ENCODE results near the gene DLK1. TPM values are rescaled to one million over a fixed set of nuclear protein-coding genes. Genes with fewer than 3 reads are reported as not detected.

Gene DLK1
- polyA plus RNA-seq, 1 donor (not counting 4 experiments of a cell fraction or from before 2014, with no cell fraction given), result not detected

DNA sequence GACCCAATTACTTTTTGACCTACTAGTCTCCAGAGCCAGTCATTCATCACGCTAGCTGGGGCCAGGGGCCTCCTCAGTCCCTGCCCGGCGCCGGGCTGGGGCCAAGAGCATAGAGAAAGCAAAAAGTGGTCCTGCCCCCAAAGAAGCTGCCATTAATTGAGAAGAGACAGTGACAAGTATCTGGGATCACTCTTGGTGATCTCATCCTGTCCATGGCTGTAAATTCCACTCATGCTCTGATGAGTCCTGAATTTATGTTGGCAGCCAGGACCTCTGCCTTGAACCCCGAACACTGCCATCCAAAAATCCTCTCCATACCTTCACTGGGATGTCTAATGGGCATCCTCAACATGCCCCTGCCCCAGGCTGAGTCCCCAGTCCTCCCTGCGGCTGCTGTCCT is 34.4 kb upstream of the DLK1 start:
- Histone ChIP-seq H3K9me3 (ENCODE audit: control insufficient read depth, low read depth, low read length) (no peaks in the 10 kb centered on the region), H3K27ac (ENCODE audit: control insufficient read depth, insufficient read depth, low read length) (peak overlapping the region; percentile 86), H4K20me1 (ENCODE audit: control insufficient read depth, extremely low read depth, insufficient read depth, low read length) (no peaks in the 10 kb centered on the region), H3K4me3 (ENCODE audit: control insufficient read depth in 2 of 3, extremely low read depth in 1 of 3, insufficient read depth in 2 of 3, low read depth in 1 of 3, low read length in 3 of 3) (peak overlapping the region in 2 of 3 experiments; percentile 48 to 52), H3K27me3 (ENCODE audit: control insufficient read depth, extremely low read depth, insufficient read depth, low read length) (no peaks in the 10 kb centered on the region), H2AFZ (ENCODE audit: control insufficient read depth, low read length) (no peak overlapping the region), H3K9me1 (ENCODE audit: control insufficient read depth, extremely low read depth, insufficient read depth, low read length) (no peaks in the 10 kb centered on the region), H3K9ac (ENCODE audit: control insufficient read depth, extremely low read depth, insufficient read depth, low read length) (peak overlapping the region; percentile 72), H3K4me1 (ENCODE audit: control insufficient read depth, extremely low read depth, insufficient read depth, low read length) (peaks cover 50% of the 10 kb centered on the region), H3K36me3 (ENCODE audit: control insufficient read depth in 2 of 2, extremely low read depth in 1 of 2, insufficient read depth in 2 of 2, low read length in 2 of 2) (no peaks in the 10 kb centered on the region), H3K4me2 (ENCODE audit: control insufficient read depth, extremely low read depth, insufficient read depth, low read depth, low read length) (peak overlapping the region; percentile 86), H3K79me2 (ENCODE audit: control insufficient read depth, insufficient read depth, low read length) (no peaks in the 10 kb centered on the region)
- dilution Hi-C loops (cut with MboI; ENCODE audit: extremely low pct_ligation_motif_present, low sequenced_read_pairs), result no loop called here
- TF ChIP-seq CTCF (optimal IDR thresholded peaks at IDR 0.05 in 1 of 3, IDR thresholded peaks at IDR 0.05 in 1 of 3, conservative IDR thresholded peaks at IDR 0.05 in 1 of 3; ENCODE audit: extremely low read depth in 1 of 3, insufficient read depth in 2 of 3, low read length in 3 of 3) (no peak), EZH2 (IDR thresholded peaks at IDR 0.05; ENCODE audit: low read length) (no peak)
- FAIRE-seq (peak; percentile 82), DNase-seq (ENCODE audit: low read depth, low spot score) (no peak)

GRCh38 chr14:100692859-100693558 is 33.7 kb upstream of the DLK1 start:
- DNase-seq (ENCODE audit: low read depth, low spot score) (peak; percentile 95), FAIRE-seq (peak; percentile 99)
- Histone ChIP-seq H3K4me3 (ENCODE audit: control insufficient read depth in 2 of 3, extremely low read depth in 1 of 3, insufficient read depth in 2 of 3, low read depth in 1 of 3, low read length in 3 of 3) (peak overlapping the region in 2 of 3 experiments; percentile 31 to 43), H3K79me2 (ENCODE audit: control insufficient read depth, insufficient read depth, low read length) (no peaks in the 10 kb centered on the region), H3K9me1 (ENCODE audit: control insufficient read depth, extremely low read depth, insufficient read depth, low read length) (no peaks in the 10 kb centered on the region), H3K9me3 (ENCODE audit: control insufficient read depth, low read depth, low read length) (no peaks in the 10 kb centered on the region), H3K9ac (ENCODE audit: control insufficient read depth, extremely low read depth, insufficient read depth, low read length) (peak overlapping the region; percentile 72), H3K27me3 (ENCODE audit: control insufficient read depth, extremely low read depth, insufficient read depth, low read length) (no peaks in the 10 kb centered on the region), H3K36me3 (ENCODE audit: control insufficient read depth in 2 of 2, extremely low read depth in 1 of 2, insufficient read depth in 2 of 2, low read length in 2 of 2) (no peaks in the 10 kb centered on the region), H3K27ac (ENCODE audit: control insufficient read depth, insufficient read depth, low read length) (peak overlapping the region; percentile 86), H4K20me1 (ENCODE audit: control insufficient read depth, extremely low read depth, insufficient read depth, low read length) (no peaks in the 10 kb centered on the region), H2AFZ (ENCODE audit: control insufficient read depth, low read length) (peak overlapping the region; percentile 82), H3K4me2 (ENCODE audit: control insufficient read depth, extremely low read depth, insufficient read depth, low read depth, low read length) (peak overlapping the region; percentile 86), H3K4me1 (ENCODE audit: control insufficient read depth, extremely low read depth, insufficient read depth, low read length) (peaks cover 50% of the 10 kb centered on the region)
- dilution Hi-C loops (cut with MboI; ENCODE audit: extremely low pct_ligation_motif_present, low sequenced_read_pairs), result no loop called here
- no peak for TF ChIP-seq CTCF (optimal IDR thresholded peaks at IDR 0.05 in 1 of 3, IDR thresholded peaks at IDR 0.05 in 1 of 3, conservative IDR thresholded peaks at IDR 0.05 in 1 of 3; ENCODE audit: extremely low read depth in 1 of 3, insufficient read depth in 2 of 3, low read length in 3 of 3)
- no peak for TF ChIP-seq EZH2 (IDR thresholded peaks at IDR 0.05; ENCODE audit: low read length)
